ENCODE data around the gene CAPN9. TPM values are rescaled to one million over a fixed set of nuclear protein-coding genes. Genes with fewer than 3 reads are reported as not detected.

CAPN9 gene
- total RNA-seq, 4 donors from 2014 or later: 0.38 TPM; not detected in 3

DNA sequence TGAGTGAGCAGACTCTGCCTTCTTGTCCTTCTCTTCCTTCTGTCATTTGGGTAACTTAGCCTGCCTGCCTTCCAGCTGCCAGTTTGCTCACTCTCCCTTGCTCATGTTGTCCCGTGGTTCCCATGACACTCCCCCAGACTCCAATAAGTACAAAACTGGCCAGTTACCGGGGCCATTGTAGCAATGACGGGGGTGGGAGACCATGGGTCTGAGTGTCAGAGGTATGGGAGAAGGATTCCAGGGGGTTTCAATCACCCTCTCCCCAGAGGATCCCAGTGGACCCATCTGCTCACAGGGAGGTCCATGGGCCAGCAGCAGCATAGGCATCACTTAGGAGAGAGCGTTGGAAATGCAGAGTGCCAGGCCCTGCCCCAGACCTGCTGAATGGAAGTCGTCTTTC, 51.3 kb downstream of the CAPN9 start:
- DNase-seq: no peak
- Histone ChIP-seq H3K36me3 (no peaks in the 10 kb centered on the region), H3K27me3 (peaks cover 0 to 19% (median 0%) of the 10 kb centered on the region in 4 donors), H3K9me3 (no peaks in the 10 kb centered on the region), H3K4me3 (no peak overlapping the region), H3K4me1 (no peaks in the 10 kb centered on the region), H3K27ac (no peak overlapping the region)
- TF ChIP-seq, protein P1, sequence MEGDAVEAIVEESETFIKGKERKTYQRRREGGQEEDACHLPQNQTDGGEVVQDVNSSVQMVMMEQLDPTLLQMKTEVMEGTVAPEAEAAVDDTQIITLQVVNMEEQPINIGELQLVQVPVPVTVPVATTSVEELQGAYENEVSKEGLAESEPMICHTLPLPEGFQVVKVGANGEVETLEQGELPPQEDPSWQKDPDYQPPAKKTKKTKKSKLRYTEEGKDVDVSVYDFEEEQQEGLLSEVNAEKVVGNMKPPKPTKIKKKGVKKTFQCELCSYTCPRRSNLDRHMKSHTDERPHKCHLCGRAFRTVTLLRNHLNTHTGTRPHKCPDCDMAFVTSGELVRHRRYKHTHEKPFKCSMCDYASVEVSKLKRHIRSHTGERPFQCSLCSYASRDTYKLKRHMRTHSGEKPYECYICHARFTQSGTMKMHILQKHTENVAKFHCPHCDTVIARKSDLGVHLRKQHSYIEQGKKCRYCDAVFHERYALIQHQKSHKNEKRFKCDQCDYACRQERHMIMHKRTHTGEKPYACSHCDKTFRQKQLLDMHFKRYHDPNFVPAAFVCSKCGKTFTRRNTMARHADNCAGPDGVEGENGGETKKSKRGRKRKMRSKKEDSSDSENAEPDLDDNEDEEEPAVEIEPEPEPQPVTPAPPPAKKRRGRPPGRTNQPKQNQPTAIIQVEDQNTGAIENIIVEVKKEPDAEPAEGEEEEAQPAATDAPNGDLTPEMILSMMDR (IDR thresholded peaks at IDR 0.05): no peak
- no peak for TF ChIP-seq POLR2A (IDR thresholded peaks at IDR 0.05)
- intact Hi-C loops (cut with DNase I): no loop called here
- WGBS, 2 donors: 78 to 87% methylated on average over 2 to 5 of the region's 5 CpGs

DNA sequence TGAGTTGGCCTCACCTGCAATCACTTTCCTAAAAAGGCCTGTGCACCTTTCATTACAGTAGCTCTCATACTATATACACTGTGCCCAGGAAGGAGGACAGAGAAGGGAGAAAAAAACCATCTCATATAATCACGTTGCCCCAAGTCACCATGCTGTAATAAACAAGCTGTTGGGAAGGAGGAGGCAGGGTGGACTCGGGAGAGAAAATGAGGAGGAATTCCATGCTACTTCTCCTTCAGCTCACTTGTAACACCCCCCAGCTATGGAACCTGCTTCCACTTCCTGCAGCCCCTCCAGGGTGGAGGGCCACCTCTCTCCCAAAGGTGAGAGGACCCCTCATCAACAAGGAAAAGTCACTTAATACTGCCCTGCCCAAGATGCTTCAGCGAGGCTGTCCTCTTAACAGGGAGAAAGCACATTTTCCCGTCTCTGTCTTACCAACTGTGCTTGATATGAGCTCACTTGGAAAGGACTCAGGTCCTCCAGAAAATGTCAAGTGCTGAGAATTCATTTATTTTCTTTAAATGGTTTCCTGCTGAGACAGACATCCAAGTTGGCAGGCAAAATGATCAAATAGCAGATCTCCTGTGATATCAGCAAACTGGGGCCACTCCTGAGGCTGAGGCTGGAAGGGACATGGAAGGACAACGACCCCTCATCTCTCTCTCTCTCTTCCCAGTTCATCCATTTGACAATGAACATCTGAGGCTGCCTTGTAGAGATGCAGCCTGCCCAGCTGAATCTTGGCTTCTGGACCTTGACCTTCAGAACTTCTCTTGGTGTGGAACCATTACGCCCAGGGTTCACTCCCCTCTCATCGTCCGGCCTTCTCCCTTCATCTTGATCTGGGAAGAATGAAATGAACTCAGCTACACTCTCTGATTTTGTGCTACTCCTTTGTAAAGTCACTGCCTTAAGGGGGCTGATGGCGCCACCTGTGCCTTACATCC, 54.0 kb downstream of the CAPN9 start:
- no peak overlapping the region for H3K4me3 ChIP-seq
- H3K4me1 ChIP-seq: no peaks in the 10 kb centered on the region
- intact Hi-C loops (cut with DNase I): no loop called here
- no peak overlapping the region for H3K27ac ChIP-seq
- no peaks in the 10 kb centered on the region for H3K36me3 ChIP-seq
- no peak for TF ChIP-seq POLR2A (IDR thresholded peaks at IDR 0.05)
- TF ChIP-seq, protein P1 (IDR thresholded peaks at IDR 0.05): no peak
- peaks cover 0 to 8% (median 0%) of the 10 kb centered on the region in 4 donors for H3K27me3 ChIP-seq
- no peak for DNase-seq
- WGBS, 2 donors: 84 to 87% methylated on average over 8 to 9 of the region's 9 CpGs
- no peaks in the 10 kb centered on the region for H3K9me3 ChIP-seq

DNA sequence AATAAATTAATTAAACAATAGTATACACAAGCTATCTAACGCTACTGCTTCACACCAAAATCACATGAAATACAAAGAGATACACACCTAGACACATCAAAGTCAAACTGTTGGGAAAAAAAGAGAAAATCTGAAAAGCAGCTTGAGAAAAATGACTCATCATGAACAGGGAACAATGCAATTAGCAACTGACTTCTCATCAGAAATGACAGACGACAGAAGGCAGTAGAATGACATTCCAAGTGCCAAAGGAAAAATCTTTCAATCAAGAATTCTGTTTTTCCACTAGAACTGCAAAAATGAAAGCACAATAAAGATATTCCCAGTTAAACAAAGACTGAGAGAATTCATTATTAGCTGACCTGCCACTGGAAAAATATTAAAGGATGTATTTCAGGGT, 57.2 kb downstream of the CAPN9 start:
- Histone ChIP-seq H3K36me3 (no peaks in the 10 kb centered on the region), H3K27me3 (no peaks in the 10 kb centered on the region), H3K4me3 (no peak overlapping the region), H3K27ac (no peak overlapping the region), H3K4me1 (peaks cover 0 to 4% (median 0%) of the 10 kb centered on the region in 3 donors), H3K9me3 (no peaks in the 10 kb centered on the region)
- no peak for DNase-seq
- TF ChIP-seq, protein P1 (IDR thresholded peaks at IDR 0.05): no peak
- no peak for TF ChIP-seq POLR2A (IDR thresholded peaks at IDR 0.05)
- intact Hi-C loops (cut with DNase I): no loop called here
- 56 to 67% methylated on average over 2 of the region's 2 CpGs for WGBS, 2 donors

DNA sequence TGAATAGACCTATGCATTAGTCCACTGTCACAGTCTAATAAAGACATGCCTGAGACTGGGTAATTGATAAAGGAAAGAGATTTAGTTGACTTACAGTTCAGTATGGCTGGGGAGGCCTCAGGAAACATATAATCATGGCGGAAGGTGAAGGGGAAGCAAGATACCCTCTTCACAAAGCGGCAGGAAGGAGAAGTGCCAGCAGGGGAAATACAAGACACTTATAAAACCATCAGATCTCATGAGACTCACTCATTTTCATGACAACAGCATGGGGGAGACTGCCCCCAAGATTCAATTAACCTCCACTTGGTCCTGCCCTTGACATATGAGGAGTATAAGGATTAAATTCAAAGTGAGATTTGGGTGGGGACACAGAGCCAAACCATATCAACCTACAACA, 59.4 kb downstream of the CAPN9 start:
- no peak for DNase-seq
- Histone ChIP-seq H3K4me3 (no peak overlapping the region), H3K27ac (no peak overlapping the region), H3K36me3 (no peaks in the 10 kb centered on the region), H3K4me1 (peaks cover 0 to 4% (median 0%) of the 10 kb centered on the region in 3 donors), H3K27me3 (no peaks in the 10 kb centered on the region), H3K9me3 (no peaks in the 10 kb centered on the region)
- intact Hi-C loops (cut with DNase I): no loop called here
- WGBS, 2 donors: 61 to 88% methylated on average over 2 of the region's 2 CpGs
- TF ChIP-seq, protein P1 (IDR thresholded peaks at IDR 0.05): no peak
- no peak for TF ChIP-seq POLR2A (IDR thresholded peaks at IDR 0.05)

DNA sequence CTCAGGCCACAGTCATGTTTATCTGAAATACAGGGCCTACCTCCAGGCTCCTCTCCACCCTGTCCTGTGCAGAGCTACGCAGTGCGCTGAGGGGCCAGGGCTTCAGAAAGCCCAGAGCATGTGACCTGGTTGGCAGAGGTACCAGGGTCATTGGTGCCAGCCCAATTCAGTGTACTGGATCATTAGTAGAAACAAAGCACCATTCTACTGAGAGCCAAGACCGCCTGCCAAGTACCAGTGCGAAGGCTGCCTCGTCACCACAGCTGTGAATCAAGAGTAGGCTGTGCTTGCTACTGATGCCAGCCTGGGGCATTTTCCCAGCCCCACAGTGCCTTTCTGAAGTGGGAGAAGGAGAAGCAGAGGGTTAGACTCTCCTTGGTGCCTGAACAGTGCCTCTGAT, 59.8 kb downstream of the CAPN9 start:
- no peaks in the 10 kb centered on the region for H3K27me3 ChIP-seq
- H3K9me3 ChIP-seq: peaks cover 0 to 1% (median 0%) of the 10 kb centered on the region in 3 donors
- no peaks in the 10 kb centered on the region for H3K36me3 ChIP-seq
- H3K27ac ChIP-seq: peak overlapping the region in 1 of 4 donors; percentile 19
- DNase-seq: no peak
- peaks cover 0 to 4% (median 0%) of the 10 kb centered on the region in 3 donors for H3K4me1 ChIP-seq
- TF ChIP-seq, protein P1 (IDR thresholded peaks at IDR 0.05): no peak
- TF ChIP-seq POLR2A (IDR thresholded peaks at IDR 0.05): no peak
- H3K4me3 ChIP-seq: no peak overlapping the region
- 88 to 91% methylated on average over 4 to 5 of the region's 5 CpGs for WGBS, 2 donors
- intact Hi-C loops (cut with DNase I): no loop called here
